Mesothelial cell of epicardium (in vitro differentiated cells): ENCODE results near the gene CBX4. TPM values are rescaled to one million over a fixed set of nuclear protein-coding genes. Genes with fewer than 3 reads are reported as not detected.

ENCODE experiments used
- DNase-seq, 2 experiments: peaks; one replicate each; pipeline ENCODE4 v3.0.0; 2021; ENCODE audit warnings: low spot score in 2 of 2; ENCODE audit not compliant: unreplicated experiment in 2 of 2
- H3K27ac Mint-ChIP-seq: 2 replicates; pipeline ENCODE4 v1.8.0; 2021; ENCODE audit warnings: mixed read lengths
- H3K27me3 Mint-ChIP-seq: 2 replicates; pipeline ENCODE4 v1.8.0; 2021; ENCODE audit warnings: low read depth, mixed read lengths
- H3K36me3 Mint-ChIP-seq: 2 replicates; pipeline ENCODE4 v1.8.0; 2021; ENCODE audit warnings: mixed read lengths
- H3K4me1 Mint-ChIP-seq: 2 replicates; pipeline ENCODE4 v1.8.0; 2021; ENCODE audit warnings: mixed read lengths
- H3K4me3 Mint-ChIP-seq: 2 replicates; pipeline ENCODE4 v1.8.0; 2021; ENCODE audit warnings: mild to moderate bottlenecking, moderate library complexity, mixed read lengths
- H3K9me3 Mint-ChIP-seq: 2 replicates; pipeline ENCODE4 v1.8.0; 2021; ENCODE audit warnings: mixed read lengths
- total RNA-seq: library from RNA; stranded (reverse); gene quantifications from 3 replicates; pipeline ENCODE4 v1.2.1, GENCODE V29; 2021
- TF ChIP-seq, protein P1 (sequence below): fragments of 200-600 bp; sonication (generic); IDR thresholded peaks from one replicate; pipeline ENCODE4 v1.5.0; 2021; ENCODE audit warnings: antibody characterized with exemption; ENCODE audit not compliant: unreplicated experiment

The CBX4 gene
- total RNA-seq, 1 donor from 2014 or later = 32.1 TPM

DNA sequence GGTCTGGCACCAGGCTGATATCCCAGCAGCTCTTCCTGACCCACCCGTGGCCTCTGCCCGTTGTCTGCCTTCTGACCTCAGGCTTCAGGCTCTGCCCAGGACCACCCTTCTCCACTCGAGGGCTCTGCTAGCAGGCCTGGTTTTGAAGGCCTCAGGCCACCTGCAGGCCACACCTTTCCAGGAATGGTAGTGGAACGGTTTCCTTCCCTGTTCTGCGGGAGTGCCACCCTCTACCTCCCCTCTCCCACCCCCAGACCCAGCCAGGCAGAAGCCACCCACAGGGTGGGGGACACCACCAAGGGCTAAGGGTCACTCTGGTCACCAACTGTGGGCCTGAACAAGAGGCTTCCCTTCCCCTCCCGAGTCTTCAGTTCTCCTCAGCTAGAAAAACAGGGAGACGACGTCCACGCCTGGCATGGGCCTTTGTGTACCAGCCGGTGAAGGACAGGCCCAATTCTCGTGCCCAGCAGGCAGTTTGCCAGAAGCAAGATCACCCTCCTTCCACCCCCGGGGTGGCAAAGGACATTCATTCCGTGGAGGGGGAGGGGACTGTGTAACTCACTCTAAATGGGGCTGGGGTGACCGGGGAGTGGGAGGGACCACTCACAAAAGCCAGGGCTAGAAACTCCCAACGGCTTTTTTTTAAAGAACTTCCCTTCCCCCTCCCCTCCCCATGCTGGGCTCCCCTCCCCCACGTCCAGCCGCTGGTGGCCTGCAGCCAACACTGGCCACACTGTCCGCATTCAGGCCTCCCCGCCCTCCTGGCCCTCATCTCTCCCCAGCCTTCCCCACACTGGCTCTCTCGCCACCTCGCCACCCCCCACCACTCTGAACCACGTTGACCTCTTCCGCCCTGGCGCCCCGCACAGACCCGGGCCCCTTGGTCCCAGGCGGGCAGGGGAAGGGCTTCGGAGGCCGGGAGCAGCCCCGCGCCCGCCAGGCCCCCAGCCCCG lies 7.7 kb downstream of the CBX4 start:
- Mint-ChIP-seq H3K36me3 (peaks cover 5% of the 10 kb centered on the region), H3K9me3 (no peaks in the 10 kb centered on the region), H3K27me3 (peaks cover 38% of the 10 kb centered on the region), H3K4me3 (peak overlapping the region; percentile 55), H3K27ac (no peak overlapping the region), H3K4me1 (peaks cover 42% of the 10 kb centered on the region)
- TF ChIP-seq, protein P1, sequence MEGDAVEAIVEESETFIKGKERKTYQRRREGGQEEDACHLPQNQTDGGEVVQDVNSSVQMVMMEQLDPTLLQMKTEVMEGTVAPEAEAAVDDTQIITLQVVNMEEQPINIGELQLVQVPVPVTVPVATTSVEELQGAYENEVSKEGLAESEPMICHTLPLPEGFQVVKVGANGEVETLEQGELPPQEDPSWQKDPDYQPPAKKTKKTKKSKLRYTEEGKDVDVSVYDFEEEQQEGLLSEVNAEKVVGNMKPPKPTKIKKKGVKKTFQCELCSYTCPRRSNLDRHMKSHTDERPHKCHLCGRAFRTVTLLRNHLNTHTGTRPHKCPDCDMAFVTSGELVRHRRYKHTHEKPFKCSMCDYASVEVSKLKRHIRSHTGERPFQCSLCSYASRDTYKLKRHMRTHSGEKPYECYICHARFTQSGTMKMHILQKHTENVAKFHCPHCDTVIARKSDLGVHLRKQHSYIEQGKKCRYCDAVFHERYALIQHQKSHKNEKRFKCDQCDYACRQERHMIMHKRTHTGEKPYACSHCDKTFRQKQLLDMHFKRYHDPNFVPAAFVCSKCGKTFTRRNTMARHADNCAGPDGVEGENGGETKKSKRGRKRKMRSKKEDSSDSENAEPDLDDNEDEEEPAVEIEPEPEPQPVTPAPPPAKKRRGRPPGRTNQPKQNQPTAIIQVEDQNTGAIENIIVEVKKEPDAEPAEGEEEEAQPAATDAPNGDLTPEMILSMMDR = no peak
- no peak for DNase-seq

DNA sequence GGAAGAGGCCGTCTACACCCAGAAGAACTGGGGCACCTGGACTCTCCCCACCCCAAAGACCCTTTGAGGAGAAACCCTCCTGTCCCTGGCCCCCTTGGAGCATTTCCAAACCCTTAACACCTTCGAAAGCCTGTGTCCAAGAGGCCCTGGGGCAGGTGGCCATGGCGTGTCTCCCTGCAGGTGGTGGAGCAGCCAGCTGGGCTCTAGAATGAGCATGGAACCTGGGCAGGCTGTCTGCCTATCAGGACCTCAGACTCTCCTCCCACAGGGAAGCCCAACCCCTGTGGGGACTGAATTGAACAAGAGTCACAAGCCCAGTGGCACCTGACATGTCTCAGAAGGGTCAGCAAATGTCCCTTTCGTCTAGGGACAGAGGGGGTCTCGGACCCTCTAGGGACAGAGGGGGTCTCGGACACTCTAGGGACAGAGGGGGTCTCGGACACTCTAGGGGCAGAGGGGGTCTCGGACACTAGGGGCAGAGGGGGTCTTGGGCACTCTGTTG lies 8.4 kb downstream of the CBX4 start:
- Mint-ChIP-seq H3K27me3 (peaks cover 40% of the 10 kb centered on the region), H3K4me1 (peaks cover 46% of the 10 kb centered on the region), H3K36me3 (peaks cover 5% of the 10 kb centered on the region), H3K4me3 (no peak overlapping the region), H3K27ac (no peak overlapping the region), H3K9me3 (no peaks in the 10 kb centered on the region)
- no peak for DNase-seq
- TF ChIP-seq, protein P1 = no peak

DNA sequence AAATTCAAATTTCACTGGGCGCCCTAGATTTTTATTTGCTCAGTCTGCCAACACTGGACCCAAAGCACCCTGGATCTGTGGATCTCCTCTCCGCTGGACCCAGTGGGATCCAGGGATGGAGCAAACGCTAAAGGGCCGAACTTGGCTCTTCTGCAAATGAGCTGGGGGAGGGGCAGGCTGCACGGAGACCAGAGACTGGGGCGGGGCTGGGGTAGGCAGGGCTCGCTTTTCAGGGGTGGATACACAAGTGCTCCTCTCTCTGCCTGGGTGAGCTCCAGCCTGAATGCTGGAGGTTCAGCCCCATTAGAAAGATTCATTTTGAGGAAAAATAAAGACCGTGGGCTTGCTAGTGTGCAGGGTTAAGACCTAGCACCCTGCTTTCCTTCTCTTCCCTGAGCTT lies 8.9 kb downstream of the CBX4 start:
- no peak overlapping the region for H3K4me3 Mint-ChIP-seq
- no peak for DNase-seq
- H3K27ac Mint-ChIP-seq = no peak overlapping the region
- H3K36me3 Mint-ChIP-seq = peaks cover 5% of the 10 kb centered on the region
- peaks cover 49% of the 10 kb centered on the region for H3K4me1 Mint-ChIP-seq
- peaks cover 38% of the 10 kb centered on the region for H3K27me3 Mint-ChIP-seq
- TF ChIP-seq, protein P1 = no peak
- no peaks in the 10 kb centered on the region for H3K9me3 Mint-ChIP-seq

DNA sequence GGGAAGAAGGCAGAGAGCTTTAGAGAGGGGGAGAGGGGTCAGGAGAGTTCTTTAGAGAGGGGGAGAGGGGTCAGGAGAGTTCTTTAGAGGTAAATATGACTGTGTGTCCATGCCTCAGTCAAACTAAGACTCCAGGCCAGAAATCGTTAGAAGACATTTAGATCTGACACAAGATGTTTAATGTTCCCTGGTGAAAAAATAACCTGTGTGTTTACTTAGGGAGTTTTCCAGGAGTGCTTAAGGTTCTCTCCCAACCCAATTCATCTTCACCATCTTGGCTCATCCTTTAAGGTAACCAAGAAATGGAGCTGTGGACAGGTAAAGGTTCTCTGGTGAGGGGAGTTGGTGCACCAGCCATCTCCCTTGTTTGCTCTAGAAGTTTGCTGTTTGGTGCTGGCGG lies 9.8 kb downstream of the CBX4 start:
- no peaks in the 10 kb centered on the region for H3K9me3 Mint-ChIP-seq
- TF ChIP-seq, protein P1 = no peak
- H3K27me3 Mint-ChIP-seq = peaks cover 33% of the 10 kb centered on the region
- H3K4me1 Mint-ChIP-seq = peaks cover 41% of the 10 kb centered on the region
- no peak overlapping the region for H3K27ac Mint-ChIP-seq
- H3K4me3 Mint-ChIP-seq = no peak overlapping the region
- DNase-seq = no peak
- peaks cover 2% of the 10 kb centered on the region for H3K36me3 Mint-ChIP-seq

DNA sequence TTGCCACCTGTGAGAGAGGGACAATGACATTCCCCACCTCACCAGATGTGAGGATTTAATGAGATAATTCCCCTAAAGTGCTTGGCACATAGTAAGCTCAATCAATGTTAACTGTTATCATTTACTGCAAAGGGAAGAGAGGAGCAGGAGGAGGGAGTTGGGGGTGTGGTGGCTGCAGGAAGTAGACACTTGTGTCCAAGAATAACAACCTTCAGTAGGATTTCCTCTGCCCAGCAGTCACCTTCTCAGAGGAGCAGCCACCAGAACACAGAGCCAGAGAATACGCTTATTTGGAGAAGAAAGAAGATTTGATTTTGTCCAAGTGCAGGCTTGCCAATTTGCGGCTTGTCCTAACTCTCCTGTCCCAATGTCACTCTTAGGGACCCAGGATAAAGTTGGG lies 10.2 kb downstream of the CBX4 start:
- TF ChIP-seq, protein P1 = no peak
- peaks cover 41% of the 10 kb centered on the region for H3K4me1 Mint-ChIP-seq
- H3K27ac Mint-ChIP-seq = no peak overlapping the region
- no peaks in the 10 kb centered on the region for H3K9me3 Mint-ChIP-seq
- H3K27me3 Mint-ChIP-seq = peaks cover 30% of the 10 kb centered on the region
- H3K36me3 Mint-ChIP-seq = peaks cover 2% of the 10 kb centered on the region
- DNase-seq = no peak
- H3K4me3 Mint-ChIP-seq = no peak overlapping the region
